Skeletal muscle tissue (tissue), 4 donors: ENCODE results near the gene UST. TPM values are rescaled to one million over a fixed set of nuclear protein-coding genes. Genes with fewer than 3 reads are reported as not detected.
"Not testable (repeated sequence)": the region's sequence is repeated elsewhere in the genome, so short reads cannot be mapped to it uniquely, and the experiment has no call there.

Experiments
- H3K27ac ChIP-seq: one replicate; pipeline ENCODE4 v1.7.0; 2013; ENCODE audit warnings: mild to moderate bottlenecking, low read depth, low read length, inconsistent platforms
- H3K27me3 ChIP-seq, 3 donors: one replicate each; pipeline ENCODE4 v1.7.0; 2013; ENCODE audit warnings: low read length in 3 of 3; ENCODE audit not compliant: control insufficient read depth in 3 of 3, insufficient read depth in 3 of 3
- H3K36me3 ChIP-seq, 3 donors: one replicate each; pipeline ENCODE4 v1.7.0; 2013; ENCODE audit warnings: low read length in 3 of 3; ENCODE audit not compliant: control insufficient read depth in 3 of 3, insufficient read depth in 3 of 3
- H3K4me1 ChIP-seq, 3 donors: one replicate each; pipeline ENCODE4 v1.7.0; 2013; ENCODE audit warnings: low read length in 3 of 3, mild to moderate bottlenecking in 3 of 3; ENCODE audit not compliant: control insufficient read depth in 3 of 3, insufficient read depth in 3 of 3
- H3K4me3 ChIP-seq, 3 donors: one replicate each; pipeline ENCODE4 v1.7.0; 2013; ENCODE audit warnings: low read length in 3 of 3
- H3K9ac ChIP-seq, 3 donors: one replicate each; pipeline ENCODE4 v1.7.0; 2013; ENCODE audit warnings: low read length in 3 of 3, mild to moderate bottlenecking in 3 of 3, moderate library complexity in 2 of 3, low read depth in 1 of 3
- H3K9me3 ChIP-seq, 3 donors: one replicate each; pipeline ENCODE4 v1.7.0; 2013; ENCODE audit warnings: low read length in 3 of 3; ENCODE audit not compliant: control insufficient read depth in 3 of 3
- total RNA-seq: library from RNA; depleted of rRNA; stranded (reverse); fragments of >200 nt; gene quantifications from one replicate; pipeline ENCODE4 v1.2.3, GENCODE V29; 2014
- donor health status: Osteomylitis.

The UST gene
- total RNA-seq, 1 donor from 2014 or later, result 14.6 TPM

- no peak overlapping the region for H3K9ac ChIP-seq
- H3K4me1 ChIP-seq, result no peaks in the 10 kb centered on the region
- no peak overlapping the region for H3K27ac ChIP-seq
- H3K27me3 ChIP-seq, result no peaks in the 10 kb centered on the region
- H3K4me3 ChIP-seq, result no peak overlapping the region
- H3K9me3 ChIP-seq, result peaks cover 0 to 4% (median 0%) of the 10 kb centered on the region in 3 donors
- no peaks in the 10 kb centered on the region for H3K36me3 ChIP-seq
Measured at GRCh38 chr6:149102324-149102723, 355.5 kb downstream of the UST start.

DNA sequence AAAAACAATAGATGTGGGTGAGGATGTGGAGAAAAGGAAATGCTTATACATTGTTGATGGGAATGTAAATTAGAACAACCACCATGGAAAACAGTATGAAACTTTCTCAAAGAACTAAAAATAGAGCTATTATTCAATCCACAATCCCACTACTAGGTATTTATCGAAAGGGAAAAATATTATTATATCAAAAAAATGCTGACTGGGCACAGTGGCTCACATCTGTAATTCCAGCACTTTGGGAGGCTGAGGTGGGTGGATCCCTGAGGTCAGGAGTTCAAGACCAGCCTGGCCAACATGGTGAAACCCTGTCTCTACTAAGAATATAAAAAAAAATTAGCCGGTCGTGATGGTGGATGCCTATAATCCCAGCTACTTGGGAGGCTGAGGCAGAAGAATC is 357.1 kb downstream of the UST start:
- not testable (repeated sequence) for H3K9me3 ChIP-seq, H3K4me3 ChIP-seq, H3K9ac ChIP-seq, H3K36me3 ChIP-seq, H3K27me3 ChIP-seq, H3K4me1 ChIP-seq, H3K27ac ChIP-seq

DNA sequence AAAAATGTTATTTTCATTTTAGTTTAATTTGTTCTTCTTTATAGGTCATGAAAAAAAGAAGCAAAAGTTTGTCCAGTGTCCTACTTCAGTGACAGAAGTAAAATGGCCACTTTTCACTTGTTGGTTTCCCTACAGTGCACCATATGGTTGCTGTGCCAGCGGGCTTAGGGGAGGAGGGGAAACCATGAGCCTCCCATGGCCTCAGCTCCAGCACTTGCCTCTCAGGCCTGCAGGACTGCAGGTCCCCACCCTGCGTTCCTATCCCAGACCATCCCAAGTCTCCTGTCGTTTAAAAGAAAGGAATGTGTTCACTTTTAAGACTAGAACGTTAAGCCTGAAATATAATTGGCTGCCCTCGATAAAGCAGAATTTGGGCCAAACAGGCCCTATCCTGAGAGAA is 360.7 kb downstream of the UST start:
- H3K36me3 ChIP-seq, result no peaks in the 10 kb centered on the region
- H3K4me1 ChIP-seq, result no peaks in the 10 kb centered on the region
- no peaks in the 10 kb centered on the region for H3K27me3 ChIP-seq
- no peak overlapping the region for H3K4me3 ChIP-seq
- no peak overlapping the region for H3K9ac ChIP-seq
- no peak overlapping the region for H3K27ac ChIP-seq
- no peaks in the 10 kb centered on the region for H3K9me3 ChIP-seq

GRCh38 chr6:149108038-149108748 is 361.4 kb downstream of the UST start:
- H3K36me3 ChIP-seq, result no peaks in the 10 kb centered on the region
- no peak overlapping the region for H3K4me3 ChIP-seq
- no peaks in the 10 kb centered on the region for H3K9me3 ChIP-seq
- H3K9ac ChIP-seq, result no peak overlapping the region
- H3K27me3 ChIP-seq, result no peaks in the 10 kb centered on the region
- H3K27ac ChIP-seq, result peak overlapping the region; percentile 6
- no peaks in the 10 kb centered on the region for H3K4me1 ChIP-seq

GRCh38 chr6:149108749-149109100 is 361.9 kb downstream of the UST start:
- Histone ChIP-seq H3K27ac (no peak overlapping the region), H3K4me3 (no peak overlapping the region), H3K27me3 (no peaks in the 10 kb centered on the region), H3K36me3 (no peaks in the 10 kb centered on the region), H3K9me3 (no peaks in the 10 kb centered on the region), H3K9ac (no peak overlapping the region), H3K4me1 (no peaks in the 10 kb centered on the region)

DNA sequence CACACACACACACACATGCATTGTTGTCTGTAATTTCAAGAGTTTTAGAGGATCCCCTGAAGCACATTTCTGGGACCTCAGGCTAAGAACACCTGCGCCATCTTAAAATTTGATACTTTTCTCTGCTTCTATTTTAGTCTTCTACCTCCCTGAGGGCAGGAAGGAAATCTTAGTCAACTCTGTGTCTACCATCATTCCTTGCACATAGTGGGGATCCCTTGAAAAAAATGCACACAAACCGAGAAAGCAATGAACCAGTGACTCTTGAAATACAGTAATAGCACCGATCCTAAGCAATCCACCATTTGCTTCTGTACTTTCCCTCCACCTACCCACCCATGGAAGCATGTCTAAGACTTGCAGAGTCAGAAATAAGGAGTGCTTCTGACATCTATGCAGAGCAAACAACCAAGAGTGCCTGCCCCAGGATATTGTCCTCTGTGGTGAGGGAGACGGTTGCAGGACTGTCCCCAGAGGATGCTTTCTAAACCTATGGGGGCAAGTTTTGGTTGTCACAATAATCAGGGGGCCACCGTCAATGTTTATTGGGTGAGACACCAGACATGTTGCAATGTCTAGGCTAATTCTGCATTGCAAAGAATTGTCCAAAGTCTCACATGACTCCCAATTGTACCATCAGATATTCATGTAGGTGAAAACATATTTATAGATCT is 362.7 kb downstream of the UST start:
- no peaks in the 10 kb centered on the region for H3K9me3 ChIP-seq
- no peaks in the 10 kb centered on the region for H3K27me3 ChIP-seq
- H3K27ac ChIP-seq, result no peak overlapping the region

GRCh38 chr6:149111556-149112115 is 364.8 kb downstream of the UST start:
- Histone ChIP-seq H3K4me1 (no peaks in the 10 kb centered on the region), H3K4me3 (no peak overlapping the region), H3K36me3 (no peaks in the 10 kb centered on the region), H3K9me3 (no peaks in the 10 kb centered on the region), H3K27me3 (no peaks in the 10 kb centered on the region), H3K27ac (no peak overlapping the region), H3K9ac (no peak overlapping the region)

More for the DNA sequence above, 362.7 kb downstream of the UST start:
- Histone ChIP-seq H3K36me3 (no peaks in the 10 kb centered on the region), H3K4me1 (no peaks in the 10 kb centered on the region), H3K4me3 (no peak overlapping the region), H3K9ac (no peak overlapping the region)

DNA sequence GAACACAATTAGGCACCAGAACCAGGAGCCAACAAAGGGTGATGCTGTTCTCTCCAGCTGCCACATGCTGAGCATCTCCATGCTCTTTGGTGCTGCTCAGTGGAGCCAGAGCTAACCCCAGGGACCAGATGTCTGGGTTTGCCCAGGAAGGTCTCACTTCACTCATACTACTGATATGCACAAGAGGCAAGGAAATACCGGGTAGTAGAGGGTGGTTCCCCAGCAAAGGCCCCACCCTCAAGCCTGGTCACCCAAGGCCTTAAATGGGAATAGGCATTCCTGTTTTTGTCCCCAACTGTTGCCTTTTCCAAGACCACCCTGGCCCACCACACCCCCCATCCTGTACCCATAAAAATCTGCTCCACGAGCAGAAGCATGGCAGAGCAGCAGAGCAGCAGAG is 366.1 kb downstream of the UST start:
- H3K36me3 ChIP-seq, result no peaks in the 10 kb centered on the region
- no peaks in the 10 kb centered on the region for H3K9me3 ChIP-seq
- H3K27ac ChIP-seq, result no peak overlapping the region
- H3K9ac ChIP-seq, result no peak overlapping the region
- no peak overlapping the region for H3K4me3 ChIP-seq
- H3K4me1 ChIP-seq, result no peaks in the 10 kb centered on the region
- H3K27me3 ChIP-seq, result no peaks in the 10 kb centered on the region

- H3K4me1 ChIP-seq, result no peaks in the 10 kb centered on the region
- H3K36me3 ChIP-seq, result no peaks in the 10 kb centered on the region
- no peak overlapping the region for H3K27ac ChIP-seq
- no peak overlapping the region for H3K9ac ChIP-seq
- H3K4me3 ChIP-seq, result no peak overlapping the region
- H3K9me3 ChIP-seq, result no peaks in the 10 kb centered on the region
- no peaks in the 10 kb centered on the region for H3K27me3 ChIP-seq
Measured at GRCh38 chr6:149114167-149114566, 367.3 kb downstream of the UST start.
